ENCODE measurements around the gene SH3GL3.

DNA sequence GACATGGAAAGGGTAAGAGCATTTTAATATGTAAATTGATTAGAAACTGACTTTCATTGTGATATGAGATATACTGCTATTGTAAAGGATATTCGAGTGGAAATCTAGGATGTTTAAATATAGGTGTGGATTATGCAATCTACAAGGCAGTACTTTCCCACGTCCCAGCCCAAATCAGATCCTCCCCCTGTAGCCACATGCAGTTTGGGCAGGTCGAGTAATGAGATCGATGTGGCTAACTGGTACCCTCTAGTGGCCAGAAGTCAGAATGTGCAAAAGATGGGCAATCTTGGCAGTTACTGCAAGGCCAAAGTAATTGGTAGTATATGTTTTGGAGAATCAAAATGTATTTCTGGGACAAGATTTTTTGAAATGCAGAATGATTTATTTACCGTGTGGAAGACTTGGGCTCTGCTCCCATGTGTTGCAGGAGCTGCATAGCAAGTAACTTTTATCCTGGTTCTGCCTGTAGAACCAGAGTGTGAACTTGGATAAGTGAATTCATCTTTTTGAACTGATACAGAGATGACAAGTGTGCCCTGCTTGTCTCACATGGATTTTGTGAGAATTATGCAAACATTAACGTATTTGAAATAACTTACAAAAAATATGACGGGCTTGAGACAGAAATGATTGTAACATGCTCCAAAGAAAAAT is 112.3 kb downstream of the SH3GL3 start:
- TF ChIP-seq POLR2AphosphoS5 (IDR thresholded peaks at IDR 0.05) (no peak), POLR2A (IDR thresholded peaks at IDR 0.05) (no peak)
- TF ChIP-seq, protein P1, sequence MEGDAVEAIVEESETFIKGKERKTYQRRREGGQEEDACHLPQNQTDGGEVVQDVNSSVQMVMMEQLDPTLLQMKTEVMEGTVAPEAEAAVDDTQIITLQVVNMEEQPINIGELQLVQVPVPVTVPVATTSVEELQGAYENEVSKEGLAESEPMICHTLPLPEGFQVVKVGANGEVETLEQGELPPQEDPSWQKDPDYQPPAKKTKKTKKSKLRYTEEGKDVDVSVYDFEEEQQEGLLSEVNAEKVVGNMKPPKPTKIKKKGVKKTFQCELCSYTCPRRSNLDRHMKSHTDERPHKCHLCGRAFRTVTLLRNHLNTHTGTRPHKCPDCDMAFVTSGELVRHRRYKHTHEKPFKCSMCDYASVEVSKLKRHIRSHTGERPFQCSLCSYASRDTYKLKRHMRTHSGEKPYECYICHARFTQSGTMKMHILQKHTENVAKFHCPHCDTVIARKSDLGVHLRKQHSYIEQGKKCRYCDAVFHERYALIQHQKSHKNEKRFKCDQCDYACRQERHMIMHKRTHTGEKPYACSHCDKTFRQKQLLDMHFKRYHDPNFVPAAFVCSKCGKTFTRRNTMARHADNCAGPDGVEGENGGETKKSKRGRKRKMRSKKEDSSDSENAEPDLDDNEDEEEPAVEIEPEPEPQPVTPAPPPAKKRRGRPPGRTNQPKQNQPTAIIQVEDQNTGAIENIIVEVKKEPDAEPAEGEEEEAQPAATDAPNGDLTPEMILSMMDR (IDR thresholded peaks at IDR 0.05 in 8 of 11, conservative IDR thresholded peaks at IDR 0.05 in 3 of 11), result peak in 10 of 11 experiments; percentile 42 to 72 (median 63)
